Panc1 (cell line): ENCODE results near the gene PTPRE. TPM values are rescaled to one million over a fixed set of nuclear protein-coding genes. Genes with fewer than 3 reads are reported as not detected.

Source experiments
- ATAC-seq: fragments of 200-7000 bp; cut with Tn5 transposase; 2 replicates; pipeline ENCODE4 v1.9.1; 2020; ENCODE audit warnings: mild to moderate bottlenecking, moderate library complexity
- BruUV-seq: library from RNA; stranded (reverse); fragments of 400-500 nt; replicated peaks from 2 replicates; lab custom pipeline; 2021; lab: Mats Ljungman, UMichigan
- CTCF ChIA-PET: fragments of 300-600 bp; sonication (Branson Sonifier 250); formaldehyde crosslinking; loops from one replicate; lab custom pipeline; 2022; ENCODE audit warnings: antibody characterized with exemption; lab: Charles Lee
- POLR2A ChIA-PET: fragments of 300-600 bp; sonication (Branson Sonifier 250); formaldehyde crosslinking; loops from one replicate; lab custom pipeline; 2022; ENCODE audit warnings: antibody characterized with exemption; lab: Charles Lee
- DNase-seq: peaks from one replicate; pipeline ENCODE4 v3.0.0-alpha.2; 2010; ENCODE audit warnings: low read depth, low spot score
- H3K27ac ChIP-seq: 2 replicates; pipeline ENCODE4 v1.5.1; 2011; ENCODE audit warnings: mild to moderate bottlenecking, low read length, inconsistent platforms
- H3K27me3 ChIP-seq: fragments of 200-500 bp; sonication (Bioruptor generic); 2 replicates; pipeline ENCODE4 v1.6.0; 2014; ENCODE audit warnings: low read length, inconsistent platforms; ENCODE audit not compliant: control insufficient read depth, insufficient read depth
- H3K36me3 ChIP-seq: fragments of 200-500 bp; sonication (Bioruptor generic); 2 replicates; pipeline ENCODE4 v1.5.1; 2014; ENCODE audit warnings: inconsistent platforms, mild to moderate bottlenecking, low read length, moderate library complexity; ENCODE audit not compliant: control insufficient read depth, insufficient read depth
- H3K4me1 ChIP-seq: 2 replicates; pipeline ENCODE4 v1.5.1; 2011; ENCODE audit warnings: inconsistent platforms, mild to moderate bottlenecking, low read length, moderate library complexity; ENCODE audit not compliant: control insufficient read depth, insufficient read depth
- H3K4me3 ChIP-seq, 2 experiments: 2 replicates each; pipeline ENCODE4 v1.5.1; 2011 to 2012; ENCODE audit warnings: low read depth in 2 of 2, low read length in 2 of 2, mild to moderate bottlenecking in 2 of 2, inconsistent platforms in 1 of 2, moderate library complexity in 1 of 2
- H3K9me3 ChIP-seq: fragments of 200-500 bp; sonication (Bioruptor generic); 2 replicates; pipeline ENCODE4 v1.5.1; 2014; ENCODE audit warnings: low read depth, mild to moderate bottlenecking, inconsistent platforms, low read length, moderate library complexity; ENCODE audit not compliant: control insufficient read depth, insufficient read depth
- CTCF ChIP-seq: fragments of 450-650 bp; IDR thresholded peaks from 2 replicates; pipeline ENCODE4 v1.5.1; 2017; ENCODE audit warnings: mild to moderate bottlenecking
- POLR2AphosphoS5 ChIP-seq: IDR thresholded peaks from 2 replicates; pipeline ENCODE4 v1.6.1; 2012; ENCODE audit warnings: mild to moderate bottlenecking, low read depth, low read length, moderate library complexity
- REST ChIP-seq, 2 experiments: IDR thresholded peaks; 2 replicates each; pipeline ENCODE4 v1.6.1; 2011 to 2012; ENCODE audit warnings: low read depth in 2 of 2, control low read depth in 1 of 2, low read length in 1 of 2, mild to moderate bottlenecking in 1 of 2, moderate library complexity in 1 of 2; ENCODE audit not compliant: insufficient read depth in 1 of 2
- SIN3A ChIP-seq: IDR thresholded peaks from 2 replicates; pipeline ENCODE4 v1.6.1; 2012; ENCODE audit warnings: low read depth, mild to moderate bottlenecking, low read length, moderate library complexity, borderline replicate concordance; ENCODE audit not compliant: insufficient read depth
- TCF7L2 ChIP-seq: IDR thresholded peaks from 2 replicates; pipeline ENCODE4 v1.6.1; 2011; ENCODE audit warnings: mild to moderate bottlenecking, low read depth, low read length, inconsistent platforms
- in situ Hi-C: cut with HindIII; loops from 2 replicates; pipeline ENCODE4 v1.10.0; 2016; ENCODE audit warnings: low sequenced_read_pairs, low pct_unique_long_range_greater_than_20kb
- intact Hi-C: fragments of 100-400 bp; cut with micrococcal nuclease; formaldehyde crosslinking; loops from one replicate; pipeline ENCODE4 v1.10.0; 2022; ENCODE audit not compliant: unreplicated experiment
- total RNA-seq: library from RNA; stranded (reverse); gene quantifications from one replicate; pipeline ENCODE4 v1.2.1, GENCODE V29; 2021; ENCODE audit not compliant: unreplicated experiment

Gene PTPRE
- total RNA-seq, 1 experiment from 2014 or later = 0.44 TPM

GRCh38 chr10:127995939-127996338 lies 89.0 kb downstream of the PTPRE start:
- ChIA-PET CTCF (interaction anchor here (0.6 kb wide), 1 partner anchor 8 kb away, joined by 9 read pairs; no protein-coding TSS in a partner anchor), POLR2A (no interaction called here)
- BruUV-seq = no TSS peak
- no peak for TF ChIP-seq SIN3A
- no peak for TF ChIP-seq REST (IDR thresholded peaks at IDR 0.05; ENCODE audit: insufficient read depth in 1 of 2, low read depth in 2 of 2, low read length in 1 of 2)
- TF ChIP-seq TCF7L2 = no peak
- no peak for TF ChIP-seq CTCF
- no peak for TF ChIP-seq POLR2AphosphoS5
- DNase-seq = no peak
- no peak overlapping the region for H3K4me3 ChIP-seq
- no peak overlapping the region for H3K27ac ChIP-seq
- no peaks in the 10 kb centered on the region for H3K36me3 ChIP-seq
- H3K4me1 ChIP-seq = no peaks in the 10 kb centered on the region
- intact Hi-C loops (no loop called here), in situ Hi-C loops (no loop called here)
- no peak for ATAC-seq
- peaks cover 28% of the 10 kb centered on the region for H3K27me3 ChIP-seq
- H3K9me3 ChIP-seq = no peaks in the 10 kb centered on the region

- peaks cover 28% of the 10 kb centered on the region for H3K27me3 ChIP-seq
- in situ Hi-C loops = no loop called here
- POLR2A ChIA-PET = no interaction called here
- ATAC-seq = no peak
- DNase-seq = no peak
- intact Hi-C loops = no loop called here
- H3K9me3 ChIP-seq = no peaks in the 10 kb centered on the region
- CTCF ChIA-PET = interaction anchor here (0.6 kb wide), 1 partner anchor 8 kb away, joined by 9 read pairs; no protein-coding TSS in a partner anchor
- no peak overlapping the region for H3K27ac ChIP-seq
- no peak for TF ChIP-seq CTCF
- no peak for TF ChIP-seq POLR2AphosphoS5
- TF ChIP-seq REST (IDR thresholded peaks at IDR 0.05; ENCODE audit: insufficient read depth in 1 of 2, low read depth in 2 of 2, low read length in 1 of 2) = no peak
- no peak for TF ChIP-seq TCF7L2
- no peak for TF ChIP-seq SIN3A
- H3K4me3 ChIP-seq = no peak overlapping the region
- no TSS peak for BruUV-seq
- no peaks in the 10 kb centered on the region for H3K36me3 ChIP-seq
- H3K4me1 ChIP-seq = no peaks in the 10 kb centered on the region
Measured at GRCh38 chr10:127996586-127996985, 89.7 kb downstream of the PTPRE start.
